Smooth muscle cell (in vitro differentiated cells): Measurements from ENCODE around the gene CD84. TPM values are rescaled to one million over a fixed set of nuclear protein-coding genes. Genes with fewer than 3 reads are reported as not detected.
"Not testable (repeated sequence)": the region's sequence is repeated elsewhere in the genome, so short reads cannot be mapped to it uniquely, and the experiment has no call there.

ENCODE experiments used
- DNase-seq: peaks from one replicate; lab custom pipeline; 2025; ENCODE audit not compliant: unreplicated experiment; lab: John Stamatoyannopoulos, UW
- H2AFZ ChIP-seq: fragments of 200-600 bp; sonication (generic); 2 replicates; pipeline ENCODE4 v1.6.0; 2016; ENCODE audit warnings: antibody characterized with exemption, low read depth, mild to moderate bottlenecking
- H3F3A ChIP-seq: fragments of 200-600 bp; sonication (generic); 2 replicates; pipeline ENCODE4 v1.6.0; 2017; ENCODE audit warnings: antibody characterized with exemption, low read depth
- H3K27ac ChIP-seq: fragments of 200-600 bp; sonication (generic); 2 replicates; pipeline ENCODE4 v1.5.1; 2016; ENCODE audit warnings: low read depth, mild to moderate bottlenecking
- H3K27me3 ChIP-seq: fragments of 200-600 bp; sonication (generic); 2 replicates; pipeline ENCODE4 v1.6.1; 2016; ENCODE audit warnings: low read depth, mild to moderate bottlenecking
- H3K36me3 ChIP-seq: fragments of 200-600 bp; sonication (generic); 2 replicates; pipeline ENCODE4 v1.5.1; 2016; ENCODE audit warnings: low read depth
- H3K4me1 ChIP-seq: fragments of 200-600 bp; sonication (generic); 2 replicates; pipeline ENCODE4 v1.5.1; 2016; ENCODE audit warnings: low read depth
- H3K4me2 ChIP-seq: fragments of 200-600 bp; sonication (generic); 2 replicates; pipeline ENCODE4 v1.6.0; 2016; ENCODE audit warnings: mild to moderate bottlenecking
- H3K4me3 ChIP-seq: fragments of 200-600 bp; sonication (generic); 2 replicates; pipeline ENCODE4 v1.5.1; 2016; ENCODE audit warnings: mild to moderate bottlenecking
- H3K79me2 ChIP-seq: fragments of 200-600 bp; sonication (generic); 2 replicates; pipeline ENCODE4 v1.6.0; 2016; ENCODE audit warnings: low read depth, mild to moderate bottlenecking
- H3K9ac ChIP-seq: fragments of 200-600 bp; sonication (generic); 2 replicates; pipeline ENCODE4 v1.6.0; 2016; ENCODE audit warnings: low read depth
- H3K9me3 ChIP-seq: fragments of 200-600 bp; sonication (generic); replicated peaks from 2 replicates; pipeline ENCODE4 v1.5.1; 2016; ENCODE audit warnings: low read depth
- H4K20me1 ChIP-seq: fragments of 200-600 bp; sonication (generic); 2 replicates; pipeline ENCODE4 v1.6.0; 2016; ENCODE audit warnings: low read depth
- CTCF ChIP-seq: fragments of 200-600 bp; sonication (generic); IDR thresholded peaks from 2 replicates; pipeline ENCODE4 v1.5.1; 2017; ENCODE audit warnings: borderline replicate concordance, mild to moderate bottlenecking, antibody characterized with exemption; ENCODE audit not compliant: insufficient read depth, poor library complexity, severe bottlenecking
- WGBS: methylation state at CpG from one replicate; pipeline ENCODE4 v1.1.7; 2016; ENCODE audit warnings: low lambda C conversion rate; 5-methylcytosine and 5-hydroxymethylcytosine counted together
- polyA plus RNA-seq: library from polyadenylated mRNA; unstranded; fragments of >200 nt; fragmentation: Nextera tagmentation; extraction: Ambion mirVana; gene quantifications from 2 replicates; pipeline ENCODE4 v1.2.1, GENCODE V29; 2016
- total RNA-seq: library from RNA; depleted of rRNA; stranded (reverse); fragments of >200 nt; gene quantifications from 2 replicates; pipeline ENCODE4 v1.2.3, GENCODE V29; 2014

The CD84 gene
- total and polyA plus RNA-seq, 2 experiments from 2014 or later, result not detected

- 82% methylated on average over 7 of the region's 7 CpGs for WGBS
- H3K27me3 ChIP-seq, H3K9me3 ChIP-seq, H3K27ac ChIP-seq, H4K20me1 ChIP-seq, H3K9ac ChIP-seq, DNase-seq, H3F3A ChIP-seq, H3K36me3 ChIP-seq, H3K79me2 ChIP-seq, H3K4me3 ChIP-seq, H3K4me2 ChIP-seq, H2AFZ ChIP-seq, H3K4me1 ChIP-seq: not testable (repeated sequence)
These were observed 49.8 kb downstream of the CD84 start for GRCh38 chr1:160529401-160529952.

- H3K79me2 ChIP-seq, H3K27ac ChIP-seq, H3K4me2 ChIP-seq, H3K4me3 ChIP-seq, H4K20me1 ChIP-seq, H3F3A ChIP-seq, H3K9me3 ChIP-seq, H3K36me3 ChIP-seq, H3K9ac ChIP-seq, H3K4me1 ChIP-seq, H3K27me3 ChIP-seq, H2AFZ ChIP-seq, DNase-seq: not testable (repeated sequence)
- 95% methylated on average over 2 of the region's 2 CpGs for WGBS
These were observed 55.5 kb downstream of the CD84 start for GRCh38 chr1:160523789-160524188.

GRCh38 chr1:160522622-160523345 is 56.5 kb downstream of the CD84 start, which contains the start of gene SLAMF6:
TSS of gene SLAMF6 (minus strand) at chr1:160523255. CDS start at chr1:160523192, 63 bp downstream.
- DNase-seq, result no peak
- Histone ChIP-seq H2AFZ (no peak within 1 kb of the TSS), H3K36me3 (no peaks in the 10 kb centered on the region), H3K4me3 (no peak within 1 kb of the TSS), H3K9me3 (no peaks in the 10 kb centered on the region), H3K4me2 (no peak within 1 kb of the TSS), H3F3A (no peaks in the 10 kb centered on the region), H3K4me1 (peaks cover 5% of the 10 kb centered on the region), H3K79me2 (no peaks in the 10 kb centered on the region), H3K27me3 (no peaks in the 10 kb centered on the region), H3K9ac (no peak within 1 kb of the TSS), H4K20me1 (no peaks in the 10 kb centered on the region), H3K27ac (no peak within 1 kb of the TSS)
- TF ChIP-seq CTCF, result no peak
- WGBS, result 91% methylated on average over 11 of the region's 11 CpGs

- Histone ChIP-seq H3K27ac (no peak overlapping the region), H3K27me3 (no peaks in the 10 kb centered on the region), H3K4me3 (no peak overlapping the region), H3K9ac (no peak overlapping the region), H2AFZ (no peak overlapping the region), H3F3A (no peaks in the 10 kb centered on the region), H3K79me2 (no peaks in the 10 kb centered on the region), H4K20me1 (no peaks in the 10 kb centered on the region), H3K4me2 (no peak overlapping the region), H3K36me3 (no peaks in the 10 kb centered on the region), H3K4me1 (peaks cover 5% of the 10 kb centered on the region), H3K9me3 (no peaks in the 10 kb centered on the region)
- WGBS, result 82% methylated on average over 3 of the region's 3 CpGs
- no peak for TF ChIP-seq CTCF
- DNase-seq, result no peak
These were observed 57.2 kb downstream of the CD84 start for GRCh38 chr1:160522136-160522535.
